Measurements from ENCODE around the gene TSPO2. TPM values are rescaled to one million over a fixed set of nuclear protein-coding genes. Genes with fewer than 3 reads are reported as not detected.

TSPO2 gene
- total and polyA plus RNA-seq, 2 donors (not counting 3 experiments of a cell fraction or from before 2014, with no cell fraction given) = not detected

DNA sequence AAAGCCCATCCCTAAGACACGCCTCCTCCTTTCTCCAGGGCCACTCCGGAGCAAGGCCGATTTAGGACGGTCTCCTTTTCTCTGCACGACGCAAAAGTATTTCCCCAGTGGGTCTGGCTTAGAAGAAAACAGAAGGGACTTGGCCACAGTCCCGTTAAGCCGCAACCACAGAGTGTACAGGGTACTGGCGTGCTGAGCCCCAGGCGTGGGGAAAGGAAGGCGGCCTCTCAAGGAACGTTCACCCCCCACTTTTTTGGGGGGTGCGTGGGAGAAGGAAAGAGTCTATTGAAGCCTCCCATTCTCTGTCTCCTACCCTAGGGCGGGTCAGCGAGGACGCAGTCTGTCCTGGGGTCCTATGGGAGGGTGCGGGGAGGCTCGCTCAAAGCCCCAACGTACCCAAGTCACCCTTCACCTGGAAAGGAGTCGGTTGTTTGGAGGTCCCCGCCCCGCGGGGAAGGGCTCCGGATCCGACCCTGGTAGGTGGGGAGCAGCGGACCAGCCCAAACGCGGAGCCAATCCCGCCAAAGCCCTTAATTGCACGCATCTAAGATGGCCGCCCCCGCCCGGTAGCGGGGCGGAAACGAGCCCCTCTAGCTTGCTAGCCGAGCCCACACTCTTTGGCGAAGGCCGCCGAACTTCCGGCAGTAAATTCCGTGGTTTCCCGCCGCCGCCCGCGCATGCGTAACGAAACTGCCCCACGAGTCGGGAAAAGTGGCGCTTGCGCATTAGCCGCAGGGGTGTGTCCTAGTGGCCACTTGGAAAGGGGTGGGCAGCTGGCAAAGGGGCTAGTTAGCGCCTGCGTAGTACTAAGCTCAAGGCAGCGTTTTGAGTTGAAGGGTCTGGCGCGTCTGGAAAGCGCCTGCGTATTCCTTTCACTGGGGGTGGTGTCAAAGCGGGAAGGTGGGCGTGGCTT lies 29.9 kb downstream of the TSPO2 start, which contains the start of gene OARD1:
Gene OARD1 (minus strand): TSS at position 434 of the 913 bp plus-strand sequence. CDS start 722 bp downstream, outside the sequence.
- dilution Hi-C loops (cut with MboI; ENCODE audit: extremely low pct_ligation_motif_present, low sequenced_read_pairs) (no loop called here), intact Hi-C loops (cut with micrococcal nuclease) (loop anchor here (1.0 to 5.0 kb wide), 3 partner anchors 44 to 245 kb away; no protein-coding TSS in a partner anchor)
- FAIRE-seq (no peak), DNase-seq (ENCODE audit: low read depth, low spot score) (no peak)
- Histone ChIP-seq H3K4me3 (replicated peaks in 1 of 3; ENCODE audit: insufficient read depth in 1 of 3, low read depth in 1 of 3, low read length in 3 of 3) (peak within 1 kb of the TSS; percentile 84 to 97 (median 90)), H3K9ac (replicated peaks; ENCODE audit: extremely low read depth, insufficient read depth, low read length) (peak within 1 kb of the TSS; percentile 99), H3K27ac (ENCODE audit: insufficient read depth, low read depth, low read length) (peak within 1 kb of the TSS; percentile 98), H3K4me1 (ENCODE audit: control insufficient read depth, extremely low read depth, insufficient read depth, low read length) (peaks cover 21% of the 10 kb centered on the region), H3K36me3 (ENCODE audit: control insufficient read depth in 2 of 2, extremely low read depth in 1 of 2, insufficient read depth in 2 of 2, low read length in 2 of 2) (no peaks in the 10 kb centered on the region), H3K9me3 (replicated peaks; ENCODE audit: control insufficient read depth, insufficient read depth, low read length) (no peaks in the 10 kb centered on the region), H3K4me2 (ENCODE audit: insufficient read depth, low read length) (peak within 1 kb of the TSS; percentile 100), H3K27me3 (ENCODE audit: control insufficient read depth in 2 of 2, insufficient read depth in 2 of 2, low read length in 2 of 2) (no peaks in the 10 kb centered on the region), H4K20me1 (replicated peaks; ENCODE audit: control insufficient read depth, extremely low read depth, insufficient read depth, low read length) (no peaks in the 10 kb centered on the region), H3K79me2 (ENCODE audit: control insufficient read depth, insufficient read depth, low read length) (peaks cover 39% of the 10 kb centered on the region), H2AFZ (ENCODE audit: low read depth, low read length) (peak within 1 kb of the TSS; percentile 86), H3K9me1 (replicated peaks; ENCODE audit: control insufficient read depth, extremely low read depth, insufficient read depth, low read length) (no peaks in the 10 kb centered on the region)
- CTCF ChIA-PET = interaction anchor here (1.0 to 1.1 kb wide), 3 partner anchors 19 to 110 kb away, joined by 3 to 9 read pairs (median 5); no protein-coding TSS in a partner anchor
- BruUV-seq (replicated peaks) = TSS peak; percentile 52
- POLR2A ChIA-PET = interaction anchor here (1.2 kb wide), 1 partner anchor 74 kb away, joined by 3 read pairs; no protein-coding TSS in a partner anchor
- TF ChIP-seq, protein P1, sequence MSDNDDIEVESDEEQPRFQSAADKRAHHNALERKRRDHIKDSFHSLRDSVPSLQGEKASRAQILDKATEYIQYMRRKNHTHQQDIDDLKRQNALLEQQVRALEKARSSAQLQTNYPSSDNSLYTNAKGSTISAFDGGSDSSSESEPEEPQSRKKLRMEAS (IDR thresholded peaks at IDR 0.05; ENCODE audit: insufficient read depth, insufficient read length) = peak; percentile 30
- no peak for TF ChIP-seq EZH2 (IDR thresholded peaks at IDR 0.05; ENCODE audit: borderline replicate concordance, low read depth, low read length, severe bottlenecking)

DNA sequence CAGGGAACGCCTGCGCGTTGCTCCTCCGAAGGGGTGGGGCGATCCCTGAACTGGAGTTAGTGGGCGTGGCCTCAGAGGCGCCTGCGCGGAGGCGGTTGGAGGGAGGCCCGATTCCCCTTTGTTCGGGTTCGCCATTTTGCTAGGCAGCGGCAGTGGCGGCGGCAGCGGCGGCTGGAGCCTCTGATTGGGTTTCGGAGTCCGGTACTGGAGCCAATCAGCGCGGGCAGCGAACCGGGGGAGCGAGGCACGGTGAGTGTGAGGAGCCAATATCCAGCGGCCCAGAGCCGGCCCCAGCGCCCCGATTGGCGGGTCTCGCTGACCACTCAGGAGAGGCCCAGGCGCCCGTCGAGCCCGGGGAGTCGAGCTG lies 30.6 kb downstream of the TSPO2 start, which contains the start of gene NFYA:
Gene NFYA (plus strand): TSS at position 139 of the 367 bp plus-strand sequence. CDS start 6,116 bp downstream, outside the sequence.
- no peak for TF ChIP-seq JUN (IDR thresholded peaks at IDR 0.05; ENCODE audit: borderline replicate concordance, insufficient read depth, insufficient read length, low read depth)
- TF ChIP-seq POLR2AphosphoS5 (IDR thresholded peaks at IDR 0.05; ENCODE audit: insufficient read depth, low read depth, low read length) = no peak
- peak; percentile 80 for TF ChIP-seq EZH2 (IDR thresholded peaks at IDR 0.05; ENCODE audit: borderline replicate concordance, low read depth, low read length, severe bottlenecking)
- TF ChIP-seq, protein P2, sequence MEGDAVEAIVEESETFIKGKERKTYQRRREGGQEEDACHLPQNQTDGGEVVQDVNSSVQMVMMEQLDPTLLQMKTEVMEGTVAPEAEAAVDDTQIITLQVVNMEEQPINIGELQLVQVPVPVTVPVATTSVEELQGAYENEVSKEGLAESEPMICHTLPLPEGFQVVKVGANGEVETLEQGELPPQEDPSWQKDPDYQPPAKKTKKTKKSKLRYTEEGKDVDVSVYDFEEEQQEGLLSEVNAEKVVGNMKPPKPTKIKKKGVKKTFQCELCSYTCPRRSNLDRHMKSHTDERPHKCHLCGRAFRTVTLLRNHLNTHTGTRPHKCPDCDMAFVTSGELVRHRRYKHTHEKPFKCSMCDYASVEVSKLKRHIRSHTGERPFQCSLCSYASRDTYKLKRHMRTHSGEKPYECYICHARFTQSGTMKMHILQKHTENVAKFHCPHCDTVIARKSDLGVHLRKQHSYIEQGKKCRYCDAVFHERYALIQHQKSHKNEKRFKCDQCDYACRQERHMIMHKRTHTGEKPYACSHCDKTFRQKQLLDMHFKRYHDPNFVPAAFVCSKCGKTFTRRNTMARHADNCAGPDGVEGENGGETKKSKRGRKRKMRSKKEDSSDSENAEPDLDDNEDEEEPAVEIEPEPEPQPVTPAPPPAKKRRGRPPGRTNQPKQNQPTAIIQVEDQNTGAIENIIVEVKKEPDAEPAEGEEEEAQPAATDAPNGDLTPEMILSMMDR (IDR thresholded peaks at IDR 0.05; ENCODE audit: extremely low read depth in 1 of 2, insufficient read depth in 1 of 2, low read depth in 1 of 2, low read length in 2 of 2) = no peak
- TF ChIP-seq GATA2 (IDR thresholded peaks at IDR 0.05; ENCODE audit: insufficient read depth, insufficient read length, low read depth, low read length) = no peak
- no peak for TF ChIP-seq FOS (IDR thresholded peaks at IDR 0.05; ENCODE audit: borderline replicate concordance, insufficient read depth, low read length)
- TF ChIP-seq, protein P1 (IDR thresholded peaks at IDR 0.05; ENCODE audit: insufficient read depth, insufficient read length) = no peak
- peak; percentile 12 for TF ChIP-seq POLR2A (IDR thresholded peaks at IDR 0.05; ENCODE audit: low read depth, low read length)
- no peak for TF ChIP-seq MYC (IDR thresholded peaks at IDR 0.05; ENCODE audit: low read depth, low read length)
- dilution Hi-C loops (cut with MboI; ENCODE audit: extremely low pct_ligation_motif_present, low sequenced_read_pairs) = no loop called here
- ChIA-PET POLR2A (interaction anchor here (1.2 kb wide), 1 partner anchor 75 kb away, joined by 3 read pairs; no protein-coding TSS in a partner anchor), CTCF (interaction anchor here (1.0 to 1.1 kb wide), 3 partner anchors 19 to 110 kb away, joined by 3 to 9 read pairs (median 5); no protein-coding TSS in a partner anchor)
- Histone ChIP-seq H3K36me3 (ENCODE audit: control insufficient read depth in 2 of 2, extremely low read depth in 1 of 2, insufficient read depth in 2 of 2, low read length in 2 of 2) (no peaks in the 10 kb centered on the region), H3K27ac (ENCODE audit: insufficient read depth, low read depth, low read length) (peak within 1 kb of the TSS; percentile 98), H3K27me3 (ENCODE audit: control insufficient read depth in 2 of 2, insufficient read depth in 2 of 2, low read length in 2 of 2) (no peaks in the 10 kb centered on the region), H4K20me1 (replicated peaks; ENCODE audit: control insufficient read depth, extremely low read depth, insufficient read depth, low read length) (no peaks in the 10 kb centered on the region), H3K9me1 (replicated peaks; ENCODE audit: control insufficient read depth, extremely low read depth, insufficient read depth, low read length) (no peaks in the 10 kb centered on the region), H3K79me2 (ENCODE audit: control insufficient read depth, insufficient read depth, low read length) (peaks cover 45% of the 10 kb centered on the region), H3K4me1 (ENCODE audit: control insufficient read depth, extremely low read depth, insufficient read depth, low read length) (peaks cover 21% of the 10 kb centered on the region), H2AFZ (ENCODE audit: low read depth, low read length) (peak within 1 kb of the TSS; percentile 86), H3K9me3 (replicated peaks; ENCODE audit: control insufficient read depth, insufficient read depth, low read length) (no peaks in the 10 kb centered on the region), H3K4me2 (ENCODE audit: insufficient read depth, low read length) (peak within 1 kb of the TSS; percentile 100), H3K4me3 (replicated peaks in 1 of 3; ENCODE audit: insufficient read depth in 1 of 3, low read depth in 1 of 3, low read length in 3 of 3) (peak within 1 kb of the TSS; percentile 84 to 97 (median 90)), H3K9ac (replicated peaks; ENCODE audit: extremely low read depth, insufficient read depth, low read length) (peak within 1 kb of the TSS; percentile 99)
- intact Hi-C loops (cut with micrococcal nuclease) = loop anchor here (1.0 to 5.0 kb wide), 3 partner anchors 24 to 244 kb away; no protein-coding TSS in a partner anchor
- FAIRE-seq (peak; percentile 100), DNase-seq (ENCODE audit: low read depth, low spot score) (peak; percentile 100)
- BruUV-seq (replicated peaks) = no TSS peak
